ENCODE measurements around the gene LRMDA. TPM values are rescaled to one million over a fixed set of nuclear protein-coding genes. Genes with fewer than 3 reads are reported as not detected.
"Not testable (repeated sequence)": the region's sequence is repeated elsewhere in the genome, so short reads cannot be mapped to it uniquely, and the experiment has no call there.

LRMDA gene
- total RNA-seq, 6 experiments from 2014 or later: 0.32 TPM; not detected in 5

DNA sequence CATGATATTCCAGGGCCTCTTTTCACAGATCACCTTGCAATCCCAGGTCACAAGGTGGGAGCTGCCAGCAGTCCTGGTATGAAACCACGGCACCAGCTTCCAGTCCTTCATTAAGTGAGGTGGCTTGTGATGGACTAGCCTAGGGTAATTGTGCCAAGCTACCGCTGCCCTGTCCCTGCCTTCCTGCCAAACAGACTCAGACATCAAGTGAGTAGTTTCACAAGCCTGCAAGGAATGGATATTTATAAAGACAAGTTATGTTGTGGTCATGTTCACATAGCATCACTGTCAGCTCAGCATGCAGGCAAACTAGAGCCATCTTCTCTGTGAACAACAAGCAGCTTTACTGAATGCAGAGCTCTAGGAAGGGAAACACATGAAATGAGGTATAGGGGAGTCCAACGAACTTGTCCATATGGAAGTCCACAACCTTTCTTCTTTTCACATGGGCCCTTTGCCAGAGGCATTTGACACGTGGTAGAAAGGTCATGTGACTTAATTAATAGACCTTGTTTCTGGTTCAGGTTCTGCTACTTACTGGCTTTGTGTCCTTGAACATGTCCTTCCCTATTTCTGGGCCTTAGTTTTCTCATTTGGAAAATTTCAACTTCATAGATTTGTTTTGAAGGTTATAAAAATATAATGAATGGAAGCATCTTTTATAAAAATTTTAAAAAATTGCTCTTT is 1145.0 kb downstream of the LRMDA start:
- Mint-ChIP-seq H3K36me3 (ENCODE audit: low read depth) (no peaks in the 10 kb centered on the region; the same call in none of the 2 replicates), H3K9me3 (peaks cover 4% of the 10 kb centered on the region; the same call in 1 of the 2 replicates), H3K27me3 (ENCODE audit: insufficient read depth) (peaks cover 2% of the 10 kb centered on the region), H3K27ac (no peak overlapping the region), H3K4me1 (ENCODE audit: low read depth) (peaks cover 23% of the 10 kb centered on the region), H3K4me3 (no peak overlapping the region)
- peak; percentile 76 for DNase-seq
- TF ChIP-seq, protein P1, sequence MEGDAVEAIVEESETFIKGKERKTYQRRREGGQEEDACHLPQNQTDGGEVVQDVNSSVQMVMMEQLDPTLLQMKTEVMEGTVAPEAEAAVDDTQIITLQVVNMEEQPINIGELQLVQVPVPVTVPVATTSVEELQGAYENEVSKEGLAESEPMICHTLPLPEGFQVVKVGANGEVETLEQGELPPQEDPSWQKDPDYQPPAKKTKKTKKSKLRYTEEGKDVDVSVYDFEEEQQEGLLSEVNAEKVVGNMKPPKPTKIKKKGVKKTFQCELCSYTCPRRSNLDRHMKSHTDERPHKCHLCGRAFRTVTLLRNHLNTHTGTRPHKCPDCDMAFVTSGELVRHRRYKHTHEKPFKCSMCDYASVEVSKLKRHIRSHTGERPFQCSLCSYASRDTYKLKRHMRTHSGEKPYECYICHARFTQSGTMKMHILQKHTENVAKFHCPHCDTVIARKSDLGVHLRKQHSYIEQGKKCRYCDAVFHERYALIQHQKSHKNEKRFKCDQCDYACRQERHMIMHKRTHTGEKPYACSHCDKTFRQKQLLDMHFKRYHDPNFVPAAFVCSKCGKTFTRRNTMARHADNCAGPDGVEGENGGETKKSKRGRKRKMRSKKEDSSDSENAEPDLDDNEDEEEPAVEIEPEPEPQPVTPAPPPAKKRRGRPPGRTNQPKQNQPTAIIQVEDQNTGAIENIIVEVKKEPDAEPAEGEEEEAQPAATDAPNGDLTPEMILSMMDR (IDR thresholded peaks at IDR 0.05): no peak

DNA sequence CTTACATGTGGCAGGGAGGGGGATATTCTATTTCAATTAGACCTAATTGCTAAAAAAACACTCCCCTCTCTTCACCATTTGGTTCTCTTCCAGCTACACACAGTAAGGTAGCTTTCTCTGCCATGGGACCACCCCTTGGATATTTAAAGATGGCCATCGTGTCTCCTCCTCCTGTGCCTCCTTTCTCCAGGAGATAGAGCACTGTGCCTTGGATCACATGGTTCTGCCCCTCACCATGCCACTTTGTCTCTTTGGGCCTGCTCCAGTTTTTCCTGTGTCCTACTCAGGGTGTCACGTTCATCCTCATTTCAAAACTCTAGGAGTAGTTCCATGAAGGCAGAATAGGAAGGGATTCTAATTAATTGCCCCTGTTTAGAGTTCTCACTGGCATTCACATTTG is 1146.0 kb downstream of the LRMDA start:
- peaks cover 26% of the 10 kb centered on the region for H3K4me1 Mint-ChIP-seq (ENCODE audit: low read depth)
- TF ChIP-seq, protein P1 (IDR thresholded peaks at IDR 0.05): no peak
- no peak overlapping the region for H3K27ac Mint-ChIP-seq
- H3K9me3 Mint-ChIP-seq: peaks cover 4% of the 10 kb centered on the region; the same call in 1 of the 2 replicates
- H3K36me3 Mint-ChIP-seq (ENCODE audit: low read depth): no peaks in the 10 kb centered on the region; the same call in none of the 2 replicates
- peaks cover 2% of the 10 kb centered on the region for H3K27me3 Mint-ChIP-seq (ENCODE audit: insufficient read depth)
- H3K4me3 Mint-ChIP-seq: no peak overlapping the region
- DNase-seq: no peak

DNA sequence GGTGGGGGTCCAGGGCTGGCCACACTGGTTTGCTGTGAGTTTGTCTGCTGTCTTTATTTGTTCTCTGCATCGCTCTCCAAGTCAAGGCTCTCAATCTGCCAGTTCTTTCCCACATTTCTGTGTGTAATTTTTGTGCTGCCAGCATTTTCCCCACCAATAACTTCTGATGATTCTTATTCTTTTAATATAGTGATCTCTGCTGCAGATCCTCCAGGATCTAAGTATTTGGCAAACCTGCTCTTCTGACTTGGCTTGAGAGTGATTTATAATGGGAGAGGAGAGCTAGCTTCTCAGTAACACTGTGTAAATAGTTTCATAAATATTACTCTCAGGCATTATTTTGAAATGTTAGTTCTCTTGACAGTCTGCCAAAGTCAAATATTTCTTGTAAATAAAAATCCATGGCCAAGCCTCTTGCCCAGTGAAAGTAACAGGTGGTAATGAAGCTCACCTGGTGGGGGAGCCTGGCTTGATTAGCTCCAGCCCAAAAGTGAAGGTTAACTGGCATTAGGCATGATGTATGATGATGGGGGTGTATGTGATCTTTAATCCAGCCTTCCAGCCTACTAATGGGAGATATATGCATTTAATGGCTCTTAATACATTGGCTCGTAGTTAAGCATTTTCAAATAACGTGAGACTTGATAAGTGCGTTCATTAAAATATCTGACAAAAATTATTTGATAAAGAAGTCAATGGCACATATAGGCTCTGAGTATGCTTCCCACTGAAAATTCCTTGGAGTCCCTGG is 1150.3 kb downstream of the LRMDA start:
- Mint-ChIP-seq H3K36me3 (ENCODE audit: low read depth) (no peaks in the 10 kb centered on the region; the same call in 1 of the 2 replicates), H3K27me3 (ENCODE audit: insufficient read depth) (peaks cover 2% of the 10 kb centered on the region), H3K4me1 (ENCODE audit: low read depth) (peaks cover 35% of the 10 kb centered on the region), H3K27ac (no peak overlapping the region), H3K9me3 (no peaks in the 10 kb centered on the region), H3K4me3 (no peak overlapping the region)
- TF ChIP-seq, protein P1 (IDR thresholded peaks at IDR 0.05): no peak
- DNase-seq: no peak

DNA sequence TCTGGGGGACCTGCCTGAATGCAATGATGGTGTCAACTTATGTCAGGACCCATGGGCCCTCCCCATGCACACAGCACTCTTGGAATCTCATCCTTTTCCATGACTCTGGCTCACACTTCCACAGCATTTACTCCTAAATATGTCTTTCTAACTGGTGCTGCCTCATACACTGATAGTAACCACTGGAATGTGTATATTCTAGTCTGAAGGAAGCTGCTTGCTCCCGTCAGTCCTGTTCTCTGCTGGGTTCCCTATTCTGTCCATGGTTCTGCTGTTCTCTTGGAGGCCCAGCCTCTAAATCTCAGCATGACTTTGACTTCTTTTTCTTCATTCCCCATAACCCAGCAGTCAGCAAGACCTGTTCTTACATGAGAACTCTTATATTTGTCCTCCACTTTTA is 1151.1 kb downstream of the LRMDA start:
- TF ChIP-seq, protein P1 (IDR thresholded peaks at IDR 0.05): no peak
- H3K4me1 Mint-ChIP-seq (ENCODE audit: low read depth): peaks cover 26% of the 10 kb centered on the region
- H3K27me3 Mint-ChIP-seq (ENCODE audit: insufficient read depth): peaks cover 2% of the 10 kb centered on the region
- no peaks in the 10 kb centered on the region; the same call in 1 of the 2 replicates for H3K36me3 Mint-ChIP-seq (ENCODE audit: low read depth)
- no peak overlapping the region for H3K4me3 Mint-ChIP-seq
- peak; percentile 11 for DNase-seq
- H3K27ac Mint-ChIP-seq: no peak overlapping the region
- H3K9me3 Mint-ChIP-seq: no peaks in the 10 kb centered on the region

DNA sequence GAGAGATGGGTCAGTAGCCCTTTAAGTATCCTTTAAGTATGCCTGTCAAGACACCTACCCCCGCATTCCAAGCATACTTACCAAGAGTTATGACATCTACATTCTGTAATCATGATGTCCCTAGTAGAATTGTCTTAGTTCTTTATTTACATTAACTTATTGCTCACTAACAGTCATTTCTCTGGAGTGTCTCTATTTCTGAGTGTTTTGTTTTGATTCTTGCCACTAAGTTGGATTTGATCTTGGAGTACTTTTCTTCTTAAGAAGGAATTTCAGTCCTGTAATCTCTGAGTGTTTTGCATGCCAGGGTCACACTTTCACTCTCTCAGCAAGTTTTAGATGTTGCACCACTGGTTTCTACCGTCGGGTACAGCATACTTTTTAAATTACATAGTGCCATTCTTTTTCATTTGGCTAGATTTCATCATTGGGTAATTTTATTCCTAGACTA is 1152.3 kb downstream of the LRMDA start:
- TF ChIP-seq, protein P1 (IDR thresholded peaks at IDR 0.05): no peak
- Mint-ChIP-seq H3K27me3 (ENCODE audit: insufficient read depth) (peaks cover under 1% of the 10 kb centered on the region), H3K9me3 (no peaks in the 10 kb centered on the region), H3K4me3 (peak overlapping the region; percentile 72), H3K27ac (peak overlapping the region; percentile 62), H3K4me1 (ENCODE audit: low read depth) (peaks cover 26% of the 10 kb centered on the region), H3K36me3 (ENCODE audit: low read depth) (no peaks in the 10 kb centered on the region)
- DNase-seq: peak; percentile 76

DNA sequence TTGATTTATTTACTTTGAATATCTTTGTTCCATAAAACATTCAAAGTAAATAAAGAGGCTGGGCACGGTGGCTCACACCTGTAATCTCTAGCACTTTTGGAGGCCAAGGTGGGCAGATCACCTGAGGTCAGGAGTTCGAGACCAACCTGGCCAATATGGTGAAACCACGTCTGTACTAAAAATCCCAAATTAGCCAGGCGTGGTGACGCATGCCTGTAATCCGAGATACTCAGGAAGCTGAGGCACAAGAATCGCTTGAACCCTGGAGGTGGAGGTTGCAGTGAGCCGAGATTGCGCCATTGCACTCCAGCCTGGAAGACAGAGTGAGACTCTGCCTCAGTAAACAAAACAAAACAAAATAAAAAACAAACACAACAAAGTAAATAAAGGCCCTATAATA is 1153.0 kb downstream of the LRMDA start:
- H3K27me3 Mint-ChIP-seq (ENCODE audit: insufficient read depth); DNase-seq; H3K4me3 Mint-ChIP-seq; H3K36me3 Mint-ChIP-seq (ENCODE audit: low read depth); H3K27ac Mint-ChIP-seq; H3K9me3 Mint-ChIP-seq: not testable (repeated sequence)
- H3K4me1 Mint-ChIP-seq (ENCODE audit: low read depth): peaks cover 26% of the 10 kb centered on the region
